ENCODE measurements around the gene CFAP90. TPM values are rescaled to one million over a fixed set of nuclear protein-coding genes. Genes with fewer than 3 reads are reported as not detected.

The CFAP90 gene
- total RNA-seq, 1 experiment from 2014 or later: 0.58 TPM

GRCh38 chr5:7787770-7788169 lies 63.2 kb downstream of the CFAP90 start:
- CTCF ChIA-PET: no interaction called here
- Histone ChIP-seq H3K79me2 (ENCODE audit: low read length) (no peaks in the 10 kb centered on the region), H2AFZ (ENCODE audit: low read length) (no peak overlapping the region), H3K27ac (ENCODE audit: low read length) (no peak overlapping the region), H3K27me3 (ENCODE audit: low read length) (peaks cover 78% of the 10 kb centered on the region), H3K36me3 (ENCODE audit: low read depth, low read length) (no peaks in the 10 kb centered on the region), H3K4me3 (ENCODE audit: low read length) (no peak overlapping the region), H3K4me1 (ENCODE audit: insufficient read depth, low read length) (no peaks in the 10 kb centered on the region), H4K20me1 (ENCODE audit: low read length) (no peaks in the 10 kb centered on the region), H3F3A (ENCODE audit: low read length, unreplicated experiment) (no peaks in the 10 kb centered on the region), H3K9ac (ENCODE audit: low read length) (no peak overlapping the region), H3K9me3 (ENCODE audit: low read length) (no peaks in the 10 kb centered on the region), H3K4me2 (ENCODE audit: low read length) (no peak overlapping the region), H3K9me2 (replicated peaks; ENCODE audit: low read length) (no peaks in the 10 kb centered on the region)
- BruUV-seq (replicated peaks): no TSS peak
- intact Hi-C loops (cut with micrococcal nuclease): no loop called here
- no peak for ATAC-seq
- no peak for TF ChIP-seq EZH2phosphoT487 (IDR thresholded peaks at IDR 0.05; ENCODE audit: borderline replicate concordance, low read length)
- no peak for TF ChIP-seq EZH2 (IDR thresholded peaks at IDR 0.05; ENCODE audit: low read length, unreplicated experiment)
- TF ChIP-seq CTCF (conservative IDR thresholded peaks at IDR 0.05; ENCODE audit: low read depth, low read length): no peak
- no peak for DNase-seq
- POLR2A ChIA-PET (ENCODE audit: unreplicated experiment): no interaction called here

GRCh38 chr5:7784683-7785380 lies 66.1 kb downstream of the CFAP90 start:
- Histone ChIP-seq H4K20me1 (ENCODE audit: low read length) (no peaks in the 10 kb centered on the region), H3K9me3 (ENCODE audit: low read length) (no peaks in the 10 kb centered on the region), H3K9me2 (replicated peaks; ENCODE audit: low read length) (no peaks in the 10 kb centered on the region), H3K27me3 (ENCODE audit: low read length) (peaks cover 79% of the 10 kb centered on the region), H3K27ac (ENCODE audit: low read length) (no peak overlapping the region), H3K79me2 (ENCODE audit: low read length) (no peaks in the 10 kb centered on the region), H3K4me1 (ENCODE audit: insufficient read depth, low read length) (no peaks in the 10 kb centered on the region), H3F3A (ENCODE audit: low read length, unreplicated experiment) (no peaks in the 10 kb centered on the region), H3K9ac (ENCODE audit: low read length) (no peak overlapping the region), H3K4me3 (ENCODE audit: low read length) (no peak overlapping the region), H3K36me3 (ENCODE audit: low read depth, low read length) (no peaks in the 10 kb centered on the region), H3K4me2 (ENCODE audit: low read length) (no peak overlapping the region), H2AFZ (ENCODE audit: low read length) (no peak overlapping the region)
- intact Hi-C loops (cut with micrococcal nuclease): no loop called here
- ChIA-PET POLR2A (ENCODE audit: unreplicated experiment) (no interaction called here), CTCF (no interaction called here)
- BruUV-seq (replicated peaks): no TSS peak
- no peak for DNase-seq
- ATAC-seq: no peak
- TF ChIP-seq EZH2 (IDR thresholded peaks at IDR 0.05; ENCODE audit: low read length, unreplicated experiment): no peak
- TF ChIP-seq CTCF (conservative IDR thresholded peaks at IDR 0.05; ENCODE audit: low read depth, low read length): no peak
- TF ChIP-seq EZH2phosphoT487 (IDR thresholded peaks at IDR 0.05; ENCODE audit: borderline replicate concordance, low read length): no peak

- no peaks in the 10 kb centered on the region for H3K9me3 ChIP-seq (ENCODE audit: low read length)
- no peak for ATAC-seq
- CTCF ChIA-PET: no interaction called here
Measured at GRCh38 chr5:7781899-7782298, 69.0 kb downstream of the CFAP90 start.

More at GRCh38 chr5:7781899-7782298, 69.0 kb downstream of the CFAP90 start:
- no TSS peak for BruUV-seq (replicated peaks)
- Histone ChIP-seq H3K79me2 (ENCODE audit: low read length) (no peaks in the 10 kb centered on the region), H3K4me1 (ENCODE audit: insufficient read depth, low read length) (no peaks in the 10 kb centered on the region), H3K9me2 (replicated peaks; ENCODE audit: low read length) (no peaks in the 10 kb centered on the region), H3K4me3 (ENCODE audit: low read length) (no peak overlapping the region), H3K27ac (ENCODE audit: low read length) (no peak overlapping the region), H3F3A (ENCODE audit: low read length, unreplicated experiment) (no peaks in the 10 kb centered on the region), H2AFZ (ENCODE audit: low read length) (no peak overlapping the region), H3K27me3 (ENCODE audit: low read length) (peaks cover 90% of the 10 kb centered on the region), H3K4me2 (ENCODE audit: low read length) (no peak overlapping the region), H4K20me1 (ENCODE audit: low read length) (no peaks in the 10 kb centered on the region), H3K9ac (ENCODE audit: low read length) (no peak overlapping the region), H3K36me3 (ENCODE audit: low read depth, low read length) (no peaks in the 10 kb centered on the region)
- intact Hi-C loops (cut with micrococcal nuclease): no loop called here
- no peak for DNase-seq
- no peak for TF ChIP-seq EZH2phosphoT487 (IDR thresholded peaks at IDR 0.05; ENCODE audit: borderline replicate concordance, low read length)
- TF ChIP-seq CTCF (conservative IDR thresholded peaks at IDR 0.05; ENCODE audit: low read depth, low read length): no peak
- no peak for TF ChIP-seq EZH2 (IDR thresholded peaks at IDR 0.05; ENCODE audit: low read length, unreplicated experiment)
- POLR2A ChIA-PET (ENCODE audit: unreplicated experiment): no interaction called here

Measured in PC-3 (cell line).